Nephron progenitor cell (in vitro differentiated cells): ENCODE data around the gene SYNDIG1.

Experiments used
- DNase-seq: peaks from one replicate; pipeline ENCODE4 v3.0.0; 2021
- H3K27ac Mint-ChIP-seq: 2 replicates; pipeline ENCODE4 v1.8.0; 2021; ENCODE audit warnings: mild to moderate bottlenecking, moderate library complexity, mixed read lengths
- H3K27me3 Mint-ChIP-seq: 2 replicates; pipeline ENCODE4 v1.8.0; 2021; ENCODE audit warnings: mild to moderate bottlenecking, low read depth, mixed read lengths; ENCODE audit not compliant: poor library complexity
- H3K36me3 Mint-ChIP-seq: 2 replicates; pipeline ENCODE4 v1.8.0; 2021; ENCODE audit warnings: low read depth, mixed read lengths
- H3K4me1 Mint-ChIP-seq: 2 replicates; pipeline ENCODE4 v1.8.0; 2021; ENCODE audit warnings: mixed read lengths
- H3K4me3 Mint-ChIP-seq: 2 replicates; pipeline ENCODE4 v1.8.0; 2021; ENCODE audit warnings: mild to moderate bottlenecking, moderate library complexity, mixed read lengths
- H3K9me3 Mint-ChIP-seq: 2 replicates; pipeline ENCODE4 v1.8.0; 2021; ENCODE audit warnings: mild to moderate bottlenecking, moderate library complexity, mixed read lengths
- CTCF ChIP-seq: fragments of 200-600 bp; sonication (generic); IDR thresholded peaks from 2 replicates; pipeline ENCODE4 v1.5.0; 2021; ENCODE audit warnings: antibody characterized with exemption

The SYNDIG1 gene

DNA sequence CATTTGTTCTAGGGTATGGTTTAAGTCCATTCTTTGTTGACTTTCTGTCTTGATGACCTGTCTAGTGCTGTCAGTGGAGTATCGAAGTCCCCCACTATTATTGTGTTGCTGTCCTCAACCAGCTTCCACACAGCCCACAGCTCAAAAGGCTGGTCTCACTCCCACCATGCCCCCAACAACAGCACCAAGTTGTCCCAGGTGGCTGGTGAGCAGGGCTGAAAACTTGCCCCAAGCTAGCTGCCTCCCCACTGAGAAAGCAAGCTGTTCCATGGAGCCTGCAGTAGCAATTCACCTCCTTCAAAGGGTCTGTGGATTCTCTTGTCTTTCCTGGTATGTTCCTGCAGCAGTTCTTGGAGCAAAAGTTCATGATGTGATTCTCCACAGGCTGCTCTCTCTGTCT lies 221.0 kb downstream of the SYNDIG1 start:
- H3K36me3 Mint-ChIP-seq = no peaks in the 10 kb centered on the region
- peaks cover 30% of the 10 kb centered on the region for H3K9me3 Mint-ChIP-seq
- H3K4me3 Mint-ChIP-seq = no peak overlapping the region
- H3K4me1 Mint-ChIP-seq = peaks cover 18% of the 10 kb centered on the region
- DNase-seq = no peak
- H3K27me3 Mint-ChIP-seq = peaks cover 6% of the 10 kb centered on the region
- no peak for TF ChIP-seq CTCF
- H3K27ac Mint-ChIP-seq = no peak overlapping the region

DNA sequence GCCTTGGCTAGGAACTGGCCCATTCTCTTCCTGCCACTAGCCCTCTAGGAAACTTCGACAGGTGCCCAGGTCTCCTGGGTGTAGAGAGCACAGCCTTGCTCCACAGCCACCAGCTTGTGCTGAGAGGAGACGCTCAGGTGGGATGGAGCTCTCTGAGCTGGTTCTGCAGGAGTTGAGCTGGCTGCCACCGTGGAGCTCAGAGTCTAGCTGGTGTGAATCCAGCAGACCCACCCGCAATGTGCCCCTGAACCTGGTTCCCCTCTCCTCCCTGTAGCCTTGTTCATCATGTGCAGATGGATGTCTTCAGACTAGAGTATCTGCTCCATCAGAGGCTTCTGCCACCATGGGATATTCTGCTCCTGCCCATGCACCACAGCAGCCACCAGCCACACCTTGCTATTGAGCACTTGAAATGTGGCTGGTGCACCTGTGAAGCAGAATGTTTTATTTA lies 222.5 kb downstream of the SYNDIG1 start:
- Mint-ChIP-seq H3K4me3 (no peak overlapping the region), H3K27me3 (peaks cover 14% of the 10 kb centered on the region), H3K4me1 (peaks cover 11% of the 10 kb centered on the region), H3K9me3 (peaks cover 25% of the 10 kb centered on the region), H3K36me3 (no peaks in the 10 kb centered on the region), H3K27ac (no peak overlapping the region)
- no peak for DNase-seq
- no peak for TF ChIP-seq CTCF

DNA sequence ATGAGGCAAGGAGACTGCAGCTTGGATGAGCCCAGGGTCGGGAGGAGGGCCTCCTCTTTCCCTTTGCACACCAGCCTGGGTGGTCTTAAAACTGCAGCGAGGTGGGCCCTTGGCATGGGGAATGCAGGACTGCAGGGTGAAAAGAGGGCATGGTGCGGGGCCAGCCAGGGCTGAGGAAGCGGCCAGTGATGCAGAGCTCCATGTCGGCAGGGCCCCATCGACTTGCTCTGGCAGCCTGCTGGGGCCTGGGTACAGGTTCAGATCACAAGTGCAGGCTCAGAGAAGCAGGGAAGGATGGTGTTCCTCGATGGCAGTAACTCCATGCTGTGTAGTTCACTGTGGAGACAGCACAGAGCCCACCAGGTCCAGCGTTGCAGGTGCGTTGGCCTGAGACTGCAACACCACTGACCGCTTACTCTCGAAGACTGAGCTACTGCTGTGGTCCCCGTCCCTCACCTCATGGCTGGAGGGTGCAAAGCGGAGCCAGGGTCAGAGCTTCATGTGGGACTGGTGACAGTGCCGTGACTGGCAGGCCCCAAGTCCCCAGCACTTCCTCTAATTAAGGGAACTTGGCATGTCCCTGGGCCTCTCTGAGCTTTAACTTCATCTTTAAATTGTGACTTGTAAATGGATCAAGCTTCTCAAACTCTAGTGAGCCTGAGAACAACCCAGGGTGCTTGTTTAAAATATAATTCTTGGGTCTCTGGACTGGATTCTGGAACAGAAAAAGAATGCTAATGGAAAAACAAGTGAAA lies 223.2 kb downstream of the SYNDIG1 start:
- Mint-ChIP-seq H3K27me3 (peaks cover 17% of the 10 kb centered on the region), H3K36me3 (no peaks in the 10 kb centered on the region), H3K4me1 (peaks cover 11% of the 10 kb centered on the region), H3K27ac (no peak overlapping the region), H3K4me3 (no peak overlapping the region), H3K9me3 (peaks cover 19% of the 10 kb centered on the region)
- TF ChIP-seq CTCF = no peak
- DNase-seq = no peak

DNA sequence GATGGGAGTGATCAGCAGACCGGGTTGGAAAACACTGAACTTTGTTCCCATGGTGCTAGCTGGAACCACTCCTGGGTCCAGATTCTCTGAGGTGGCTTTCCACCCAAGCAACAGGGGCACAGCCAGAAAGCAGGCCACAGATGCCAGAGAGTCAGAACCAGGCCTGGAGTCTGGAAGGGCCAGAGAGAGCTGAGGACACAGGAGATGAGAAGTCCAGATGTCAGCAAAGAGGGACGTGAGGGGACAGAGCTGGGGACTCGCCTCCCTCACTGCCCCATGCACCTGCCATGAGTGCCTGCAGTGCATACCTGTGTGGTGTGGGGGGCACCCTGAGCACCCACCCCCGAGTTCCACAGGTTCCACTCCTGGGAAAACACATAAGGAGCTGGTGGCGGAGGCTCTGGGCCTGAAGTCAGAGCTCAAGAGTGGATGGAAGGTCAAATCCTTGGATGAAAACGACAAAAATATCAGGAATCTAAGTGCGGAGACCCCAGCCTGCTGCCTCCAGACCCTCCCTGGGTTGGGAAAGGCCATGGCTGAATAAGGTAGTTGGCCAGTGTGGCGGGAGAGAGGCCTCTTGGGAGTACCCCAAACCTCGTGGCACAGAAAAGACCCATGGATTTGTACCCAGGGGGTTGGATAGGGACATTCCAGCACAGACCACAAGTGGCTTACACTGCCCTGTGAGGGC lies 224.2 kb downstream of the SYNDIG1 start:
- Mint-ChIP-seq H3K4me1 (peaks cover 11% of the 10 kb centered on the region), H3K9me3 (peaks cover 12% of the 10 kb centered on the region), H3K27me3 (peaks cover 19% of the 10 kb centered on the region), H3K4me3 (no peak overlapping the region), H3K27ac (no peak overlapping the region), H3K36me3 (no peaks in the 10 kb centered on the region)
- TF ChIP-seq CTCF = no peak
- no peak for DNase-seq

DNA sequence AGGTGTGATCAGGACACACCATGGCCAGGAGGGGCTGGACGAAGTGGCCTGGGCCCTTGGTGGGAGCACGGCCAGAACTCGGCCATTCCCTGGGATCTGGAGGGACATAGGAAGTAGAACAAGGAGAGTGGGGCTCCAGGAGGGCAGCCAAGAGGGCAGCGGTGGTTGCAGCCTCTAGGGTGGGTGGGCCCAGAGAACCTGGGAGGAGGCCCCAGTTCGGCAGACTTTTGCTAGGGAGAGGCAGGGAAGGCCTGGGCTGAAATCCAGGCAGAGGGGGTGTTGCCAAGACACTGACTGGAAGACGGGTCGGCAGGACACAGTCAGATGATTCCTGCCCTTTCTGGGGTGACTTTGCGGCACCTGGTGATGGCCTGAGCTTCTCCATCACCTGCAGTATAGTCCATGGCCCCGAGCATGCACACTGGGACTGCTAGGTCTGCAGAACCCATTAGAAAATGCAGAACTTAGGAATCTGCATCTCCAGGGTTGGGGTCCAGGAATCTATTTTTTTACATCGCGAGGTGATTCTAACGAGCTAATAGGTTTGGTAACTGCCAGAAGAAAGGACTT lies 224.8 kb downstream of the SYNDIG1 start:
- H3K27me3 Mint-ChIP-seq = peaks cover 20% of the 10 kb centered on the region
- H3K27ac Mint-ChIP-seq = no peak overlapping the region
- DNase-seq = no peak
- H3K4me3 Mint-ChIP-seq = no peak overlapping the region
- H3K4me1 Mint-ChIP-seq = peaks cover 11% of the 10 kb centered on the region
- H3K9me3 Mint-ChIP-seq = peaks cover 8% of the 10 kb centered on the region
- no peak for TF ChIP-seq CTCF
- H3K36me3 Mint-ChIP-seq = no peaks in the 10 kb centered on the region
